Measurements from ENCODE around the gene E4F1.

Gene E4F1

GRCh38 chr16:2223221-2223941 lies at the start of gene E4F1:
Gene E4F1 (plus strand): TSS chr16:2223591. CDS start chr16:2223614, 23 bp downstream.
- peak; percentile 97 to 100 (median 98) for DNase-seq (ENCODE audit: low read depth in 3 of 3)

- DNase-seq (ENCODE audit: low read depth in 3 of 3), result no peak
These were observed 49.5 kb upstream of the E4F1 start for GRCh38 chr16:2173916-2174315.

DNA sequence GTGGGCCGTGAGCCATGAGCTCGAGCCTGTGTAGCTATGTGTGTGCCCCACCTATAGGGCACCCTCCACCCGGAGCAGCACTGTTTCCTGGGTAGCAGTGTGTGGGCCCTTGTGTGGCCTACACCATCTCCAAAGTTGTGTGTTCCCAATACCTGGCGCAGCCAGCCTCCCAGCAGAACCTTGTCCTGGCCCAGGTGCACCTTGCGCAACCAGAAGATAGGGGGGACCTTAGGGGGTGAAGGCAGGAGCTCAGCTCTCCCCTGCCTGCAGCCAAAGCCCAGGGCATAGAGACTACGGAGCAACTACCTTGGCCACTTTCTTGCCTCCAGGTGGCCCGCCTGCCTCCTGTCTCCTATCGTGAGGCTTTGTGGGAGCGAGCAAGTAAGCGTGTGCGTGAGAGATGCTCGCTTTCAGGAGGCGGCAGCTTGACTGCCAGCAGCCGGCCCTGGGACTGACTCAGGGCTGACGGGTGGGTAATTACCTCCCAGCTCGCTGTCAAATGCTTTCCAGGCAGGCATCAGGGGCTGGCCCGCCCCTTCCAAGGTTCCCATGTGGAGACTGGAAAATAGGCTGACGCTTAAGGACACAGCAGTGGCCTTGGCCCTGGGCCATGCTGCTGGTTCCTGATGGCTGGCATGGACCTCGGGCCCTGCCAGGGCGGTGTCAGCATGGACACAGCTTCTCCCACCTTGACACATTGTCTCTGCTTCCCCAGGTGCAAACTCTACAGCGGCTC lies 48.8 kb upstream of the E4F1 start:
- DNase-seq (ENCODE audit: low read depth in 3 of 3), result no peak

GRCh38 chr16:2175454-2175853 lies 47.9 kb upstream of the E4F1 start:
- DNase-seq (ENCODE audit: low read depth in 3 of 3), result no peak

DNA sequence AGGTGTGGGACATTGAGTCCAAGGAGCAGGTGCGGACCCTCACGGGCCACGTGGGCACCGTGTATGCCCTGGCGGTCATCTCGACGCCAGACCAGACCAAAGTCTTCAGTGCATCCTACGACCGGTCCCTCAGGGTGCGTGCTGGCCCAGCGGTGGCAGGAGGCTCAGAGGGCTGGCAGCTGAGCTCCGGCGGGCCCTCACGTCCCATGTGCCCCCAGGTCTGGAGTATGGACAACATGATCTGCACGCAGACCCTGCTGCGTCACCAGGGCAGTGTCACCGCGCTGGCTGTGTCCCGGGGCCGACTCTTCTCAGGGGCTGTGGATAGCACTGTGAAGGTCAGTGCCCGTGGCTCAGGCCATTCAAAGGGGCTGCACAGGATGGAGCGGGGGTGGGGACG lies 47.3 kb upstream of the E4F1 start:
- DNase-seq (ENCODE audit: low read depth in 3 of 3), result no peak

- no peak for DNase-seq (ENCODE audit: low read depth in 3 of 3)
These were observed 46.3 kb upstream of the E4F1 start for GRCh38 chr16:2177101-2177500.

- no peak for DNase-seq (ENCODE audit: low read depth in 3 of 3)
These were observed 45.8 kb upstream of the E4F1 start for GRCh38 chr16:2177561-2177960.

GRCh38 chr16:2178321-2179106 lies 44.9 kb upstream of the E4F1 start:
- peak in 1 of 3 experiments; percentile 15 for DNase-seq (ENCODE audit: low read depth in 3 of 3)

DNA sequence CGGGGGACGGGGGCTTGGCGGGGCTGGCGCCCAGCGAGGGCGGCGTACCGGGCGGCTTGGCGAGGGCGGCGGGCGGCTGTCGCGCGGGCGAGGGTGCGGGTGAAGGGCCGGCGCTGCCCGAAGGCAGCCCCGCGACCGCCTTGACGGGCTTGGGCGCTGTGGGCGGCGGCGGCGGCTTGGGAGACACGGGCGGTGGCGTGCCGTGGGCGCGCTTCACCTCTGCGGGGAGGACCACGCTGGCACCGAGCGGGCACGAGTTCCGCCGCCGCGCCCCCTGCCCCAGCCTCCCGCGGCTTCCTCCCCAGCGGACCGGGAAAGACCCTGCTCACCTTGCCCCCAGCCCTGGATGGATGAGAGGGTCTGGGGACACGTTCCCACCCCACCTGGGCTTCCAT lies 44.3 kb upstream of the E4F1 start:
- no peak for DNase-seq (ENCODE audit: low read depth in 3 of 3)

DNA sequence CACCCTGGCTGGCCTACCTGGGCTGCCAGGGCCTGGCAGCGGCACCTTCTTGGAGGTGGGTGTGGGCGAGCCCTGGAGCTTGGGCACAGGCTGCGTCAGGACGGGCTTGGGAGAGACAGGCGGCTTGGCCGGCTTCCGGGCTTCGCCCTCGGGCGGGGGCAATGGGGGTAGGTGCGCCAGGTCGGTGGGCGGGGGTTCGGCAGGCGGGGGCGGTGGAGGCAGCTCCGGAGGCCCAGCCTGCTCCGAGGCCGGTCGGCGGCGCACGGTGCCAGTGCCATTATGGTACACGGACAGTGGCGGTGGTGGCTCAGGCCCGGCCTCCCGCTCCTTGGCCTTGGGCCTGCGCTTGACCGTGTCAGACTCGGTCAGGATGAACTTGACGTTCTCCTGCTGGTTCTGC lies 43.8 kb upstream of the E4F1 start:
- DNase-seq (ENCODE audit: low read depth in 3 of 3), result no peak

- DNase-seq (ENCODE audit: low read depth in 3 of 3), result no peak
These were observed 42.9 kb upstream of the E4F1 start for GRCh38 chr16:2180461-2180860.

GRCh38 chr16:2180962-2181923 lies 42.1 kb upstream of the E4F1 start:
- no peak for DNase-seq (ENCODE audit: low read depth in 3 of 3)

DNA sequence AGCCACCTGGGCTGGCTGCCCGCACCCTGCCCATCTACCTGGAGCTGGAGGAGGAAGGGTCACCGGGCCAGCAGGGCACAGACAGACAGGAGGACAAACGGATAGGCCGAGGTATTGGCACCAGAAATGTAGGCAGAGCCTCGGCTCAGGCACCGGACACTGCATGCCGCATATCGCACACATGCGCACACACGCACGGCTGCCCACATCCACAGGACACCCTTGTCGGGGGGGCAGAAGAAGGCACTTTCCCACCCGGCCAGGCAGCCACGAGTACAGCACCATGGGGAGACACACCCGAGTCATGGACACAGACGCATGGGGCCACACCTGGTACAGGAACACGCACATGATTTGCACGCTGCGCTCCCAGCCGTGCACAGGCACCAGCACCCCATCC lies 41.4 kb upstream of the E4F1 start:
- DNase-seq (ENCODE audit: low read depth in 3 of 3), result no peak

DNA sequence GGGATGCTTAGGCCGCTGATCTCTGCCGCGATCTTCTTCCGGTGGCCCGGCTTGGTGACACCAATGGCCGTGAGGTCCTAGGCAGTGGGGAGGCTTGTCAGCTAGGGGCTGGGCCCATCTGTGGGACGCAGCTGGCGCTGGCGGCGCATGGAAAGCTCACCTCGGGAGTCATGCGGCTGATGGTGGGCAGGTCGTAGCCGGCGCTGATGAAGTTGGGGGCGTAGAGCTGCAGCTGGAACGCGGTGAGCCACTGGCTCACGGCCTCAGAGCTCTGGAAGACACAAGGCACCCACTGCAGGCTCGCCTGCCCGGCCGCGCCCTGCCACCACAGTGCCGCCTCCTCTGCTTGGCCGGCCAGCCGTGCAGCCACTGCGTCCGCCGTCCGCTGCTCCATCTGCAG lies 39.7 kb upstream of the E4F1 start:
- DNase-seq (ENCODE audit: low read depth in 3 of 3), result no peak

DNA sequence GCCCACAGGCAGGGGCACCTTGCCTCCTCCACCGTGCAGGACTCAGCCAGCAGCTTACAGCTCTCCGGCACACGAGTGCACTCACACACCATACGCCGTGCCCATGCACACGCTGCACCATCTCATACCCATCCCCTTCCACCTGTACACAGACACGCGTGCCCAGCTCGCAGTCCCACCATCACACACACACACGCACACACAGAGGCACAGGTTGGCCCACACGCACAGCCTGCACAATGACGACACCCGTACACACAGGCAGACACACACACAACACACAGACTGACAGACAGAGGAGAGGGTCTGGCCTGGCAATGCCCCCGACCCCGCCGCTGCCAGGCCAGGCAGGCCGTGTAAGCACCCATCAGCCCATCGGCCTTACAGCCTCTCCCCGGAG lies 39.0 kb upstream of the E4F1 start:
- DNase-seq (ENCODE audit: low read depth in 3 of 3), result no peak

DNA sequence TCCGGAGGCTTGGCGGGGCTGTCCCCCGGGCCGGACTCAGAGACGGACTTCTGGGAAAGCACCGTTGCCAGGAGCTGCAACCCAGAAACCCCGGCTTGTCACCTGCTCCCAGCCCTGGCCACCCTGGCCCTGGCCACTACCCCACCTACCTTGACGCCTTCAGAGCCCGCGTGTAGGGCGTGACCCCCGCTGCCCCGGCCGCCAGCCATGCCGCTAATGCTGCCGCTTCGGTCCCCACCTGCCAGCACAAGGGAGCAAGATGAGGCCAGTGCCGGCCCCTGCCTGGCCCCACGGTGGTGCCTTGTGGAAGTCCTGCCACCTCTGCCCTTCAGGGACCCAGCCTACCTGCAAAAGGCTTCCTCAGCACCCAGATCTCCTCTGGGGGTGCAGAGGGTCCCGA lies 38.4 kb upstream of the E4F1 start:
- no peak for DNase-seq (ENCODE audit: low read depth in 3 of 3)

DNA sequence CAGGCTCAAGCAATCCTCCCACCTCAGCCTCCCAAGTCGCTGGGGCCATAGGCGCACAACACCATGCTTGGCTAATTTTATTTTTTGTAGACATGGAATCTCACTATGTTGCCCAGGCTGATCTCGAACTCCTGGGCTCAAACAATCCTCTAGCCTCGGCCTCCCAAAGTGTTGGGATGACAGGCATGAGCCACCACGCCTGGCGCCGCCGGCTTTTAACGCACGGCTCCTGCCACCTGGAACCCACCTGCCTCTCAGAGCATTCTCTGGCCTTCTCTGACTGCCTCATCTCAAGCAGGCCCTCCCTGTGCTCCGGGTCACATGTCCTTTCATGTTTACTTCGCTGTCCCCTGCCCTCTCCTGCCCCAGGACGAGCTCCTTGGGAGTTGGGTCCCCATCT lies 37.3 kb upstream of the E4F1 start:
- DNase-seq (ENCODE audit: low read depth in 3 of 3), result no peak

GRCh38 chr16:2186505-2186904 lies 36.9 kb upstream of the E4F1 start:
- DNase-seq (ENCODE audit: low read depth in 3 of 3), result no peak

GRCh38 chr16:2187212-2187611 lies 36.2 kb upstream of the E4F1 start:
- no peak for DNase-seq (ENCODE audit: low read depth in 3 of 3)

GRCh38 chr16:2188395-2188794 lies 35.0 kb upstream of the E4F1 start:
- no peak for DNase-seq (ENCODE audit: low read depth in 3 of 3)

GRCh38 chr16:2189252-2189893 lies 34.0 kb upstream of the E4F1 start:
- DNase-seq (ENCODE audit: low read depth in 3 of 3), result no peak
